B cell (primary cell): ENCODE measurements around the gene LIN37.

ENCODE experiments used
- EZH2 ChIP-seq: IDR thresholded peaks from 2 replicates; pipeline ENCODE4 v1.6.1; 2012; ENCODE audit warnings: borderline replicate concordance, low read depth, mild to moderate bottlenecking, moderate library complexity, low read length; ENCODE audit not compliant: insufficient read depth, poor library complexity, severe bottlenecking
- TF ChIP-seq, protein P1 (sequence below): fragments of 200-600 bp; IDR thresholded peaks from one replicate; pipeline ENCODE4 v1.8.0; 2022; ENCODE audit warnings: antibody characterized with exemption, mild to moderate bottlenecking

DNA sequence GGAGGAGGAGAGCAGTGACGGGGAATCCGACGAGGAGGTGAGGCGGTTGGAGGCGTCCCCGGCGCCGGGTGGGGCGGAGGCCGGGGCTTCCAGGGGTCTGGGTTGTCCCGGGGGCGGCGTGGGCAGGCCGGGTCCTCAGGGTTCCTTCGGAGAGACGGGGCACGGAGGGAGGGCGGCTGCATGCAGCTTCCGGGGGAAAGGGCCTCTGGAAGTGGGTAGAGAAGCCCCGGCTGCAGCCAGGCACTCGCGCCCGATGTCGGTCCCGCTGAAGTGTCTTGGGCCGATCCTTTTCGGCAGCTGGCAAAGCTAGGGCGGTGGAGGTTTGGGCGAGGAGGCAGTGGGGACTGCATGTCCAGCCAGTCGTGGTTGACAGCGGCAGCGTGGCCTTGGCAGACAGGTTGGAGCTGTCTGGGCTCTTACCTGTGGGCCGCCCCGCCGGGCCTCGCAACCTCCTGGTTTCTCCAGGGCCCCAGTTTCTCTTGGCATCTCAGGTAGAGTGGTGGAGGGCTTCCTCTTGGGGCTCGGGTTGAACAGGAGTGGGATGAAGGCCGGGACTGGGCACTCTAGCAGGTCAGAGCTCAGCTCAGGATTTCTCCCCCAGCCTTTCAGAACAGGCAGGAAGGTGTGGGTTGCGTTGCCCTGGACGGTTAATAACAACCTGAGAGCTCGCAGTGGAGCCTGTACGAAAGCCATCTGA is 29.9 kb upstream of the LIN37 start:
- TF ChIP-seq, protein P1, sequence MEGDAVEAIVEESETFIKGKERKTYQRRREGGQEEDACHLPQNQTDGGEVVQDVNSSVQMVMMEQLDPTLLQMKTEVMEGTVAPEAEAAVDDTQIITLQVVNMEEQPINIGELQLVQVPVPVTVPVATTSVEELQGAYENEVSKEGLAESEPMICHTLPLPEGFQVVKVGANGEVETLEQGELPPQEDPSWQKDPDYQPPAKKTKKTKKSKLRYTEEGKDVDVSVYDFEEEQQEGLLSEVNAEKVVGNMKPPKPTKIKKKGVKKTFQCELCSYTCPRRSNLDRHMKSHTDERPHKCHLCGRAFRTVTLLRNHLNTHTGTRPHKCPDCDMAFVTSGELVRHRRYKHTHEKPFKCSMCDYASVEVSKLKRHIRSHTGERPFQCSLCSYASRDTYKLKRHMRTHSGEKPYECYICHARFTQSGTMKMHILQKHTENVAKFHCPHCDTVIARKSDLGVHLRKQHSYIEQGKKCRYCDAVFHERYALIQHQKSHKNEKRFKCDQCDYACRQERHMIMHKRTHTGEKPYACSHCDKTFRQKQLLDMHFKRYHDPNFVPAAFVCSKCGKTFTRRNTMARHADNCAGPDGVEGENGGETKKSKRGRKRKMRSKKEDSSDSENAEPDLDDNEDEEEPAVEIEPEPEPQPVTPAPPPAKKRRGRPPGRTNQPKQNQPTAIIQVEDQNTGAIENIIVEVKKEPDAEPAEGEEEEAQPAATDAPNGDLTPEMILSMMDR, result no peak
- no peak for TF ChIP-seq EZH2
